ENCODE results near the gene SEZ6. TPM values are rescaled to one million over a fixed set of nuclear protein-coding genes. Genes with fewer than 3 reads are reported as not detected.
A peak's percentile ranks its signal among the peaks of the same experiment; 100 is the strongest.

SEZ6 gene
- total RNA-seq, 2 experiments from 2014 or later = 0.31 TPM; not detected in 1

GRCh38 chr17:28944862-28945741 is 60.7 kb downstream of the SEZ6 start:
- Mint-ChIP-seq H3K27me3 (no peaks in the 10 kb centered on the region), H3K27ac (peak overlapping the region; percentile 85), H3K4me3 (peak overlapping the region; percentile 35), H3K4me1 (ENCODE audit: low read depth) (peaks cover 77% of the 10 kb centered on the region), H3K9me3 (no peaks in the 10 kb centered on the region), H3K36me3 (ENCODE audit: low read depth) (peaks cover 80% of the 10 kb centered on the region)
- ChIA-PET POLR2A (interaction anchor here (10.3 kb wide), 1 partner anchor 18 kb away, joined by 150 read pairs; no protein-coding TSS in a partner anchor), CTCF (interaction anchor here (1.9 to 2.2 kb wide), 2 partner anchors 42 kb away, joined by 4 to 7 read pairs; partner anchors contain the start of gene DHRS13)
- intact Hi-C loops (cut with DNase I, micrococcal nuclease) = loop anchor here in 1 of 2 experiments (5.0 kb wide), 1 partner anchor 103 kb away; the partner anchor contains the start of gene FAM222B
- H3K27me3 ChIP-seq (ENCODE audit: control insufficient read depth in 1 of 2, insufficient read depth in 2 of 2, low read length in 2 of 2) = no peaks in the 10 kb centered on the region
- H3K9me3 ChIP-seq (ENCODE audit: control insufficient read depth in 1 of 2, insufficient read depth in 1 of 2, low read length in 2 of 2) = no peaks in the 10 kb centered on the region
- H3K36me3 ChIP-seq (ENCODE audit: insufficient read depth, low read length) = peaks cover 22% of the 10 kb centered on the region
- DNase-seq = no peak
- H3K4me1 ChIP-seq (ENCODE audit: insufficient read depth, low read length) = peaks cover 62% of the 10 kb centered on the region
- no peak for ATAC-seq (ENCODE audit: poor library complexity)
- no peak overlapping the region for H3K4me3 ChIP-seq (ENCODE audit: low read length)
- no peak overlapping the region for H3K27ac ChIP-seq (ENCODE audit: low read depth in 1 of 2, low read length in 2 of 2)
- TF ChIP-seq CTCF (IDR thresholded peaks at IDR 0.05) = no peak

GRCh38 chr17:28944343-28944742 is 61.5 kb downstream of the SEZ6 start:
- peaks cover 85% of the 10 kb centered on the region for H3K4me1 Mint-ChIP-seq (ENCODE audit: low read depth)
- Histone ChIP-seq H3K36me3 (ENCODE audit: insufficient read depth, low read length) (peaks cover 22% of the 10 kb centered on the region), H3K27me3 (ENCODE audit: control insufficient read depth in 1 of 2, insufficient read depth in 2 of 2, low read length in 2 of 2) (no peaks in the 10 kb centered on the region), H3K27ac (ENCODE audit: low read depth in 1 of 2, low read length in 2 of 2) (no peak overlapping the region), H3K4me3 (ENCODE audit: low read length) (no peak overlapping the region), H3K4me1 (ENCODE audit: insufficient read depth, low read length) (peaks cover 68% of the 10 kb centered on the region), H3K9me3 (ENCODE audit: control insufficient read depth in 1 of 2, insufficient read depth in 1 of 2, low read length in 2 of 2) (no peaks in the 10 kb centered on the region)
- H3K27ac Mint-ChIP-seq = peak overlapping the region; percentile 85
- TF ChIP-seq CTCF (IDR thresholded peaks at IDR 0.05) = no peak
- POLR2A ChIA-PET = interaction anchor here (2.7 to 10.3 kb wide), 2 partner anchors 8 to 17 kb away, joined by 10 to 150 read pairs; partner anchors contain the start of gene PHF12
- DNase-seq (no peak), ATAC-seq (ENCODE audit: poor library complexity) (no peak)
- peaks cover 81% of the 10 kb centered on the region for H3K36me3 Mint-ChIP-seq (ENCODE audit: low read depth)
- H3K9me3 Mint-ChIP-seq = no peaks in the 10 kb centered on the region
- CTCF ChIA-PET = interaction anchor here (1.0 to 2.2 kb wide), 4 partner anchors 9 to 218 kb away, joined by 3 to 7 read pairs (median 4); partner anchors contain the start of gene DHRS13
- intact Hi-C loops (cut with DNase I, micrococcal nuclease) = no loop called here
- H3K27me3 Mint-ChIP-seq = no peaks in the 10 kb centered on the region
- H3K4me3 Mint-ChIP-seq = peak overlapping the region; percentile 23

- no peak overlapping the region for H3K27ac ChIP-seq (ENCODE audit: low read depth in 1 of 2, low read length in 2 of 2)
- intact Hi-C loops (cut with DNase I, micrococcal nuclease) = no loop called here
- POLR2A ChIA-PET = interaction anchor here (2.7 kb wide), 1 partner anchor 9 kb away, joined by 10 read pairs; the partner anchor contains the start of gene PHF12
Measured at GRCh38 chr17:28942925-28943324, 62.9 kb downstream of the SEZ6 start.

More at GRCh38 chr17:28942925-28943324, 62.9 kb downstream of the SEZ6 start:
- no peak for ATAC-seq (ENCODE audit: poor library complexity)
- H3K27me3 ChIP-seq (ENCODE audit: control insufficient read depth in 1 of 2, insufficient read depth in 2 of 2, low read length in 2 of 2) = no peaks in the 10 kb centered on the region
- H3K4me1 ChIP-seq (ENCODE audit: insufficient read depth, low read length) = peaks cover 68% of the 10 kb centered on the region
- H3K4me3 Mint-ChIP-seq = no peak overlapping the region
- no peaks in the 10 kb centered on the region for H3K27me3 Mint-ChIP-seq
- H3K4me1 Mint-ChIP-seq (ENCODE audit: low read depth) = peaks cover 90% of the 10 kb centered on the region
- no peak overlapping the region for H3K27ac Mint-ChIP-seq
- H3K9me3 Mint-ChIP-seq = no peaks in the 10 kb centered on the region
- DNase-seq = no peak
- H3K36me3 ChIP-seq (ENCODE audit: insufficient read depth, low read length) = peaks cover 28% of the 10 kb centered on the region
- no peak for TF ChIP-seq CTCF (IDR thresholded peaks at IDR 0.05)
- peaks cover 84% of the 10 kb centered on the region for H3K36me3 Mint-ChIP-seq (ENCODE audit: low read depth)
- CTCF ChIA-PET = interaction anchor here (1.2 to 2.2 kb wide), 2 partner anchors 40 to 216 kb away, joined by 4 to 7 read pairs; partner anchors contain the start of gene DHRS13
- no peaks in the 10 kb centered on the region for H3K9me3 ChIP-seq (ENCODE audit: control insufficient read depth in 1 of 2, insufficient read depth in 1 of 2, low read length in 2 of 2)
- no peak overlapping the region for H3K4me3 ChIP-seq (ENCODE audit: low read length)

Measured in CD4-positive, alpha-beta T cell (primary cell).